GM12891 (cell line): Measurements from ENCODE around the gene FXYD6.

ENCODE experiments used
- DNase-seq: peaks from one replicate; pipeline ENCODE4 v3.0.0; 2011; ENCODE audit warnings: low spot score; ENCODE audit not compliant: insufficient read length
- FAIRE-seq: peaks from 2 replicates; lab custom pipeline; 2011; peaks lifted over from hg19 to GRCh38; lab: Jason Lieb, UNC
- PAX5 ChIP-seq: IDR thresholded peaks from 2 replicates; pipeline ENCODE4 v1.6.1; 2011; ENCODE audit warnings: low read length, moderate library complexity, mild to moderate bottlenecking; ENCODE audit not compliant: insufficient read depth, severe bottlenecking
- POLR2A ChIP-seq: IDR thresholded peaks from 2 replicates; pipeline ENCODE4 v1.6.1; 2011; ENCODE audit warnings: low read depth, low read length, control low read depth
- POLR2AphosphoS5 ChIP-seq: IDR thresholded peaks from 2 replicates; pipeline ENCODE4 v1.6.1; 2011; ENCODE audit warnings: low read depth, low read length, control low read depth
- POU2F2 ChIP-seq: IDR thresholded peaks from 2 replicates; pipeline ENCODE4 v1.6.1; 2011; ENCODE audit warnings: low read depth, mild to moderate bottlenecking, control low read depth, low read length, moderate library complexity
- SPI1 ChIP-seq: IDR thresholded peaks from 2 replicates; pipeline ENCODE4 v1.6.1; 2011; ENCODE audit warnings: low read depth, low read length, control low read depth
- TAF1 ChIP-seq: IDR thresholded peaks from 2 replicates; pipeline ENCODE4 v1.6.1; 2011; ENCODE audit warnings: low read depth, low read length, control low read depth

FXYD6 gene

GRCh38 chr11:117820516-117820915 is 55.9 kb downstream of the FXYD6 start:
- DNase-seq, result no peak
- FAIRE-seq, result no peak
- TF ChIP-seq POLR2A, result no peak
- TF ChIP-seq SPI1, result no peak
- no peak for TF ChIP-seq POU2F2
- no peak for TF ChIP-seq POLR2AphosphoS5
- no peak for TF ChIP-seq PAX5
- TF ChIP-seq TAF1, result no peak

GRCh38 chr11:117820071-117820470 is 56.4 kb downstream of the FXYD6 start:
- FAIRE-seq, result no peak
- no peak for TF ChIP-seq POLR2A
- TF ChIP-seq POLR2AphosphoS5, result no peak
- TF ChIP-seq POU2F2, result no peak
- TF ChIP-seq SPI1, result no peak
- no peak for TF ChIP-seq PAX5
- no peak for TF ChIP-seq TAF1
- no peak for DNase-seq

- no peak for TF ChIP-seq POLR2A
- no peak for TF ChIP-seq POU2F2
- no peak for TF ChIP-seq SPI1
- TF ChIP-seq TAF1, result no peak
- DNase-seq, result no peak
- peak; percentile 50 for FAIRE-seq
These were observed 57.1 kb downstream of the FXYD6 start for GRCh38 chr11:117819096-117820040.

GRCh38 chr11:117818041-117818873 is 58.2 kb downstream of the FXYD6 start:
- FAIRE-seq (no peak), DNase-seq (no peak)
- TF ChIP-seq POLR2AphosphoS5 (no peak), POU2F2 (no peak), POLR2A (no peak), TAF1 (no peak), SPI1 (peak; percentile 51), PAX5 (no peak)

GRCh38 chr11:117817368-117818040 is 59.0 kb downstream of the FXYD6 start:
- DNase-seq, result no peak
- TF ChIP-seq POLR2A, result no peak
- TF ChIP-seq TAF1, result peak; percentile 52; the same call in 1 of the 2 replicates
- no peak for TF ChIP-seq POU2F2
- FAIRE-seq, result peak; percentile 97

GRCh38 chr11:117816846-117817367 is 59.6 kb downstream of the FXYD6 start:
- FAIRE-seq (no peak), DNase-seq (no peak)
- TF ChIP-seq SPI1 (0 out of 2 replicates have a peak, but pooled peaks have one; percentile 23), POLR2AphosphoS5 (no peak)

- no peak for DNase-seq
- TF ChIP-seq POLR2AphosphoS5, result no peak
- no peak for TF ChIP-seq PAX5
- FAIRE-seq, result peak; percentile 80
These were observed 60.2 kb downstream of the FXYD6 start for GRCh38 chr11:117816151-117816741.

- FAIRE-seq (peak; percentile 98), DNase-seq (peak; percentile 56)
- TF ChIP-seq TAF1 (peak; percentile 48; the same call in 1 of the 2 replicates), POU2F2 (no peak), POLR2A (no peak; the same call in 1 of the 2 replicates), SPI1 (peak; percentile 92), POLR2AphosphoS5 (peak; percentile 2)
These were observed 61.1 kb downstream of the FXYD6 start for GRCh38 chr11:117815262-117815803.

- DNase-seq (no peak), FAIRE-seq (no peak)
These were observed 61.6 kb downstream of the FXYD6 start for GRCh38 chr11:117814766-117815261.

More at GRCh38 chr11:117814766-117815261, 61.6 kb downstream of the FXYD6 start:
- TF ChIP-seq SPI1 (no peak), POU2F2 (no peak), TAF1 (no peak), POLR2A (no peak), POLR2AphosphoS5 (no peak; the same call in 1 of the 2 replicates), PAX5 (peak; percentile 66)
